Measurements from ENCODE around the gene PRH2.

Gene PRH2

GRCh38 chr12:10900972-10901371, 28.1 kb upstream of the PRH2 start:
- no peak for DNase-seq
- Histone ChIP-seq H3K36me3 (no peaks in the 10 kb centered on the region), H3K4me3 (ENCODE audit: low read depth, low read length) (no peak overlapping the region), H3K4me1 (no peaks in the 10 kb centered on the region), H3K27me3 (no peaks in the 10 kb centered on the region), H3K9me3 (no peaks in the 10 kb centered on the region)
- TF ChIP-seq CTCF (IDR thresholded peaks at IDR 0.05; ENCODE audit: low read depth, low read length): no peak

- H3K4me3 ChIP-seq (ENCODE audit: low read depth, low read length): no peak overlapping the region
- 0 out of 2 replicates have a peak, but pooled peaks have one; percentile 23 for TF ChIP-seq CTCF (IDR thresholded peaks at IDR 0.05; ENCODE audit: low read depth, low read length)
- no peaks in the 10 kb centered on the region for H3K27me3 ChIP-seq
- no peak for DNase-seq
- no peaks in the 10 kb centered on the region for H3K36me3 ChIP-seq
- no peaks in the 10 kb centered on the region for H3K9me3 ChIP-seq
- no peaks in the 10 kb centered on the region for H3K4me1 ChIP-seq
Measured at GRCh38 chr12:10901427-10901826, 27.6 kb upstream of the PRH2 start.

- H3K36me3 ChIP-seq: no peaks in the 10 kb centered on the region
- no peak for TF ChIP-seq CTCF (IDR thresholded peaks at IDR 0.05; ENCODE audit: low read depth, low read length)
- no peaks in the 10 kb centered on the region for H3K9me3 ChIP-seq
- no peak overlapping the region for H3K4me3 ChIP-seq (ENCODE audit: low read depth, low read length)
- no peaks in the 10 kb centered on the region for H3K4me1 ChIP-seq
- H3K27me3 ChIP-seq: no peaks in the 10 kb centered on the region
- no peak for DNase-seq
Measured at GRCh38 chr12:10904686-10905085, 24.4 kb upstream of the PRH2 start.

- TF ChIP-seq CTCF (IDR thresholded peaks at IDR 0.05; ENCODE audit: low read depth, low read length): no peak
- Histone ChIP-seq H3K36me3 (no peaks in the 10 kb centered on the region), H3K27me3 (no peaks in the 10 kb centered on the region), H3K9me3 (no peaks in the 10 kb centered on the region), H3K4me1 (no peaks in the 10 kb centered on the region), H3K4me3 (ENCODE audit: low read depth, low read length) (no peak within 1 kb of the TSS)
- no peak for DNase-seq
Measured at GRCh38 chr12:10909462-10909861, 19.6 kb upstream of the PRH2 start, which contains the start of gene TAS2R13. Gene TAS2R13 (minus strand): TSS chr12:10909562. CDS start chr12:10909298, 264 bp downstream.

- H3K9me3 ChIP-seq: no peaks in the 10 kb centered on the region
- H3K4me1 ChIP-seq: no peaks in the 10 kb centered on the region
- no peak overlapping the region for H3K4me3 ChIP-seq (ENCODE audit: low read depth, low read length)
- H3K36me3 ChIP-seq: no peaks in the 10 kb centered on the region
- H3K27me3 ChIP-seq: no peaks in the 10 kb centered on the region
- no peak for DNase-seq
- TF ChIP-seq CTCF (IDR thresholded peaks at IDR 0.05; ENCODE audit: low read depth, low read length): no peak
Measured at GRCh38 chr12:10910380-10910779, 18.7 kb upstream of the PRH2 start.

GRCh38 chr12:10919809-10920208, 9.2 kb upstream of the PRH2 start:
- Histone ChIP-seq H3K9me3 (no peaks in the 10 kb centered on the region), H3K4me3 (ENCODE audit: low read depth, low read length) (no peak overlapping the region)
- no peak for DNase-seq

More at GRCh38 chr12:10919809-10920208, 9.2 kb upstream of the PRH2 start:
- H3K4me1 ChIP-seq: no peaks in the 10 kb centered on the region
- TF ChIP-seq CTCF (IDR thresholded peaks at IDR 0.05; ENCODE audit: low read depth, low read length): no peak
- H3K36me3 ChIP-seq: no peaks in the 10 kb centered on the region
- H3K27me3 ChIP-seq: no peaks in the 10 kb centered on the region

Measured in BE2C (cell line).